Large intestine (tissue), 3 donors: ENCODE results near the gene CMTM3. TPM values are rescaled to one million over a fixed set of nuclear protein-coding genes. Genes with fewer than 3 reads are reported as not detected.

Source experiments
- DNase-seq, 2 donors: peaks; one replicate each; pipeline versions ENCODE4 v3.0.0 to v3.0.0-alpha.2; 2013
- H3K27ac ChIP-seq: one replicate; pipeline ENCODE4 v1.5.1; 2013; ENCODE audit warnings: low read length
- H3K27me3 ChIP-seq: 2 replicates; pipeline ENCODE4 v1.6.1; 2013; ENCODE audit warnings: low read length; ENCODE audit not compliant: control insufficient read depth, insufficient read depth
- H3K36me3 ChIP-seq: 2 replicates; pipeline ENCODE4 v1.6.1; 2013; ENCODE audit warnings: low read length; ENCODE audit not compliant: control insufficient read depth, insufficient read depth
- H3K4me1 ChIP-seq: one replicate; pipeline ENCODE4 v1.6.1; 2013; ENCODE audit warnings: low read length; ENCODE audit not compliant: control insufficient read depth, insufficient read depth
- H3K4me3 ChIP-seq: one replicate; pipeline ENCODE4 v1.5.1; 2013; ENCODE audit warnings: low read length
- H3K9me3 ChIP-seq: one replicate; pipeline ENCODE4 v1.6.1; 2013; ENCODE audit warnings: mild to moderate bottlenecking, low read depth, low read length, moderate library complexity; ENCODE audit not compliant: control insufficient read depth
- WGBS: methylation state at CpG from one replicate; pipeline ENCODE4 v1.1.5; 2013; ENCODE audit warnings: low lambda C conversion rate; ENCODE audit not compliant: insufficient coverage; 5-methylcytosine and 5-hydroxymethylcytosine counted together
- polyA plus RNA-seq: library from polyadenylated mRNA; unstranded; fragments of 120-200 nt; gene quantifications from one replicate; pipeline ENCODE4 v1.2.1, GENCODE V29; 2013

Gene CMTM3
- polyA plus RNA-seq, 1 donor: 26.2 TPM

DNA sequence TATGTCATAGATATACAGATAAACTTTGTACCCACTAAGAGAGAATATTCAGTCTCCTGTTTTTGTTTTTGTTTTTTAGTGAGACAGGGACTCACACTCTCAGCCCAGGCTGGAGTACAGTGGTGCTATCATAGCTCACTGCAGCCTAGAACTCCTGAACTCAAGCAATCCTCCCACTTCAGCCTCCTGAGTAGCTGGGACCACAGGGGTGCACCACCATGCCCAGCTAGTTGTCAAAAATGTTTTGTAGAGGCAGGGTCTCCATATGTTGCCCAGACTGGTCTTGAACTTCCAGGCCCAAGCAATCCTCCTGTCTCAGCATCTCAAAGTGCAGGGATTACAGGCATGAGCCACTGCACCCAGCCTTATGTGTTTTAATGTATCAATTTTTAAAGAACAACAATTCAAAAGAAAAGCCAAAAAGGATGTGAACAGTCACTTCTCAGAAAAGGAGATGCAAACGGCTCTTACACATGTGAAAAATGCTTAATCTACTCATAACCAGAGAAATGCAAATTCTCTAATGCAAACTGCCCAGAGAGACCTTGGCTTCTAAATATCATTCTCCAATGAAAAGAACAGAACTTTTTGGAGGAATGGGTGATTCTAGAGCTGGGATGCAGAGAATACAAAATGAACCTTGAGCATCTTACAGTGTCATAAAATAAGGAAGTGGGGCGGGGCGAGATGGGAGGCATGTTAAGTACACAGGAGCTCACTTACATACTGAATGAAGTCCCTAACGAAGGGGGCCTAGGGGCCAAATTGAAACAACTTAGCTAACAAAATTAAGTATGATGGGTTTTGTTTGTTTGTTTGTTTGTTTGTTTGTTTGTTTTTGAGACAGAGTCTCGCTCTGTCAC is 7.3 kb upstream of the CMTM3 start:
- Histone ChIP-seq H3K27me3 (no peaks in the 10 kb centered on the region), H3K4me1 (no peaks in the 10 kb centered on the region), H3K27ac (no peak overlapping the region), H3K9me3 (peaks cover 4% of the 10 kb centered on the region), H3K36me3 (no peaks in the 10 kb centered on the region), H3K4me3 (no peak overlapping the region)
- DNase-seq: no peak
- 90% methylated on average over 2 of the region's 5 CpGs for WGBS

DNA sequence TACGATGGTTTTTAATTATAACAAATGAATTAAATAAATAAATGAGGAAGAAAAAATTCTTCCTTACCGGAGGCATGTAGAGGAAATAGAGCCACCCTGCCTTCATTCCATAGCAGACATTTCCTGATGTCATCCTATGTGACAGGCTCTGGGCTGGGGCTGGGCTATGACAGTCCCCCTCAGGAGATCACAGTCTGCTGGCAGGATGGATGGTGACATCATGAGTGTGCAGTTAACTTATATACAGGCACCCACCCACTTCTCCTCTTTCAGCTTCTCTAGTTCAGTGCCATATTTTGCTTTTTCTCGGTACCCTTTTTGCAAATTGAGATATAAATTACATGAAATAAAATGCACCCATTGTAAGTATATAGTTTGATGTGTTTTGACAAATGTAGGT is 6.4 kb upstream of the CMTM3 start:
- peaks cover 4% of the 10 kb centered on the region for H3K9me3 ChIP-seq
- H3K36me3 ChIP-seq: no peaks in the 10 kb centered on the region
- no peak overlapping the region for H3K27ac ChIP-seq
- no peaks in the 10 kb centered on the region for H3K4me1 ChIP-seq
- DNase-seq: no peak
- no peak overlapping the region for H3K4me3 ChIP-seq
- no peaks in the 10 kb centered on the region for H3K27me3 ChIP-seq
- WGBS: 100% methylated on average over 2 of the region's 3 CpGs

DNA sequence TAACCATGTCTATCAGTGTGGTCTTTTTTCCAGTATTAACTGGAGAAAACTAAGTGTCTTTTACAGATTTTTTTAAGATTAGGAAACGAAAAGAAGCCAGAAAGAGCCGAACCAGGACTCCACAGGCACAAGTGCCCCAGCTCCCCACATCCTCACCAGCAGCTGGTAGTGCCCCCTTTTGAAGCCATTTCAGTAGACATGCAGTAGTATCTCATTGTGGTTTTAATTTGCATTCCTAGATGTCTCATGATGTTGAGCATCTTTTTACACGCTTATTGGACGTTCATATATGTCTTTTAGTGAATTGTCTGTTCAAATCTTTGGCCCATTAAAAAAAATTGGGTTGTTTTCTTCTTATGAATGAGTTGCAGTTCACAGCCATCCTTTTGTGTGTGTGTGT is 4.8 kb upstream of the CMTM3 start:
- no CpG with 5 or more reads among the region's 4 CpGs for WGBS
- DNase-seq: no peak
- H3K27me3 ChIP-seq: peaks cover 5% of the 10 kb centered on the region
- no peak overlapping the region for H3K4me3 ChIP-seq
- H3K27ac ChIP-seq: no peak overlapping the region
- H3K9me3 ChIP-seq: peaks cover 4% of the 10 kb centered on the region
- H3K4me1 ChIP-seq: no peaks in the 10 kb centered on the region
- no peaks in the 10 kb centered on the region for H3K36me3 ChIP-seq

DNA sequence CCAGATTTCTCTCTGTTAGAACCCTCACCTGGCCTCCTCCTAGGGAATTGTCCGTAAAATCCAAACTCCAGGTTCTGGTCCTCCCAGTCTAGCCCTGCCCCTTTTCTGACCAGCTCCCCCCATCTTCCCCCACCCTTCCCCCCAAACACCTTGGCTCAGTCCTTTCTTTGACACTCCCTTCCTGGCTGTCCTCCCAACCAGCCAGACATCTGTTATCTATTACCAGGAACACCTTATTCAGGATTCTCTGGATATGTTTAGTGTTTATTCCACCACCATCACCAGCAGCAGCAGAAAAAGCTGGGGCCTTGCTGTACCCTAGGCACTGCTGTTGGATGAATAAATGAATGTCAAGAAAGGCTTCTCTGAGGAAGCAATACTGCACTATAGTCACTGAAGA is 4.0 kb upstream of the CMTM3 start:
- Histone ChIP-seq H3K4me3 (no peak overlapping the region), H3K36me3 (no peaks in the 10 kb centered on the region)
- WGBS: no CpG with 5 or more reads among the region's 1 CpG

DNA sequence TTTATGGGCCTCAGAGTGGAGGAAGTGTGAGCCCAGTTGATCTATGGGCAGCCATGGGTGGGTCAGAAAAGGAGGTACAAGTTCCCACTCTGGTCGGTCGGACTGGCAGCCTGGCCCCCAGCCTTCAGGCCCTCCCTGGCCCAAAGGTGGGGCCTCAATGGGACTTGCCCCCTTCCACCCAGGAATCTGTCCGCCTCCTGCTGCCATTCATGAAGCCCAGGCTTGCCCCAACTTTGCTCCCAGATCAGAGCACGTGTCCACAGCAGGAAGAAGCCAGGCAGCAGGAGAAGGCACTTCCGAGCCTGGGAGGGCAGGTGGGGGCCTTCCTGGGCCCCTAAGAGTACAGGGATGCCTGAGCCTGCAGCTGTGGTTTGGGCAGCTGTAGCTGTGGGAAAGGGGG is 3.0 kb upstream of the CMTM3 start:
- Histone ChIP-seq H3K27me3 (peaks cover 11% of the 10 kb centered on the region), H3K4me1 (peaks cover 3% of the 10 kb centered on the region), H3K36me3 (no peaks in the 10 kb centered on the region), H3K4me3 (no peak overlapping the region), H3K27ac (no peak overlapping the region), H3K9me3 (peaks cover 4% of the 10 kb centered on the region)
- no CpG with 5 or more reads among the region's 5 CpGs for WGBS
- no peak for DNase-seq

More for the DNA sequence above, 4.0 kb upstream of the CMTM3 start:
- Histone ChIP-seq H3K27me3 (peaks cover 7% of the 10 kb centered on the region), H3K27ac (no peak overlapping the region), H3K9me3 (peaks cover 4% of the 10 kb centered on the region), H3K4me1 (no peaks in the 10 kb centered on the region)
- DNase-seq: no peak

DNA sequence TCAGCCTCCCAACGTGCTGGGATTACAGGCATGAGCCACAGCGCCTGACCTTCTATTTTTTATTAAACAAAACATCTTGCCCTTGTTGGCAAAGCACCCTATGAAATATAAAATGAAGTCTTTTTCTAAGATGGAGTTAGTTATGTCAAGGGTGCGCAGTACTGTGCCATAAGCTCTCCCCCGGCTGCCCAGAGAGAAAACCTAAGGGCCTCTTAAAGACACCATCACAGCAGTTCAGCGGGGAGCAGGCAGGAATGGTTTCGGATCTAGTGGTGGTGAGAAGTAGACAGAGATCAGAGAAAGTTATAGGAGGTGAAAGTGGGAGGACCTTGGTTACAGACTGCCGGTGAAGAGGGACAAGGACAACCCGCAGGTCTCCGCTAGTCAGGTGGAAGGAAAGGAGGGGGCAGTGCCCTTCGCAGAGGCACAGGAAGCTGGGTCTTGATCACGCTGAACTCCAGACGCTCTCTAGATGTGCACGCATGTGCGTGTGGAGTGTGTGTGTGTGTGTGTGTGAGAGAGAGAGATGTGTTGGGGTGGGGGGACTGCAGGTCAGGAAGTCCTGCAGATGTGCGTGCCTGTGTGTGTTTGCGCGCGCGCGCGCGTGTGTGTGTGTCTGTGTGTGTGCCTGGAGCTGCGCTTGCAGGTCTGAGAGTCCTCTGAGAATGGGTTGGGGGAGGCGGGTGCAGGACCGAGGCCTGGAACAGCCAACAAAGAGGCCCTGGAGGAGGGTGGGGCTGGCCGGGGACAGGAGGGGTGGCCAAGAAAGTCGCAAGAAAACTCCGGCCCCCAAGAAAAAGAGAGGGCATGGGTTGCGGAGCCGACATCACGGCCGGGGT is 748 bp upstream of the CMTM3 start:
- H3K9me3 ChIP-seq: peaks cover 4% of the 10 kb centered on the region
- H3K36me3 ChIP-seq: peaks cover 4% of the 10 kb centered on the region
- peaks cover 5% of the 10 kb centered on the region for H3K4me1 ChIP-seq
- peak; percentile 74 to 81 for DNase-seq
- no CpG with 5 or more reads among the region's 32 CpGs for WGBS
- H3K27me3 ChIP-seq: peaks cover 11% of the 10 kb centered on the region
- peak overlapping the region; percentile 75 for H3K27ac ChIP-seq
- H3K4me3 ChIP-seq: peak overlapping the region; percentile 67

DNA sequence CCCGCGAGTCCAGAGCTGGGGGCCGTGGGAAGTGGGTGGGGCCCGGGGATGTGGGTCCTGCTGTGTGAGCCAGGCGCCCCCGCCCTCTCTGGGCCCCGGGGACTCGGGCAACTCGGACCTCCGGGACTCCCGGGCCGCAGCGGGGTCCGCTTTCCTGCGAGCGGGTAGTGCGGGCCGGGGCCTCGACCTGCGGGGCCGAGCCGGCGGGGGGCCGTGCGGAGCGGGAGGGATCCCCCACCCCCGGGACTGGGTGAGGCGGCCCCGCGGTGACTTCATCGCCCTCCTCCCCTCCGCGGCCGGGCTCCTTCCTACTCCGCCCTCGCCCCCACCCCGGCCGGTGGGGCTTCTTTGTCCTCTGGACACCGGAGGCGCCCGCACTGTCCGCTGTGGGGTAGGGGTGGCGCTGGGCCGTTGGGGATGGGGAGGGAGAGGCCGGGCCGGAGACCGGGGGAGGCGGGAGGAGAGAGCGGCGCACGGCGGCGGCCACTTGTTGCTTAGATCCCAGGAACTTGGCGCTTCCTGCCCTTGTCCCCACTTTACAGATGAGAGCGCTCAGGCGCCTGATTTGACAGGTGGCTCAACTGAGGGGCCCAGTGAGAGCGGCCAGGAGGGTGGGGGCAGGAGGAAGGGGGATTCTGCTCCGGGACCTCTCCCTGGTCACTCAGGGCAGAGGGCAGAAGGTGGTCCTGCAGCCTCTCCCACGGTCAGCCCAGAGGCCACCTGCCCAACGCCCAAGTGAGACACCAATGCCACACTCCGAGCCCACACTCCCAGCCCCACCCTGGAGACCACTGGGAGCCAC is 874 bp downstream of the CMTM3 start:
- no CpG with 5 or more reads among the region's 61 CpGs for WGBS
- Histone ChIP-seq H3K4me1 (peaks cover 6% of the 10 kb centered on the region), H3K36me3 (peaks cover 15% of the 10 kb centered on the region), H3K27ac (peak overlapping the region; percentile 17), H3K4me3 (peak overlapping the region; percentile 46), H3K9me3 (peaks cover 4% of the 10 kb centered on the region), H3K27me3 (peaks cover 11% of the 10 kb centered on the region)
- peak in 1 of 2 donors; percentile 50 for DNase-seq

DNA sequence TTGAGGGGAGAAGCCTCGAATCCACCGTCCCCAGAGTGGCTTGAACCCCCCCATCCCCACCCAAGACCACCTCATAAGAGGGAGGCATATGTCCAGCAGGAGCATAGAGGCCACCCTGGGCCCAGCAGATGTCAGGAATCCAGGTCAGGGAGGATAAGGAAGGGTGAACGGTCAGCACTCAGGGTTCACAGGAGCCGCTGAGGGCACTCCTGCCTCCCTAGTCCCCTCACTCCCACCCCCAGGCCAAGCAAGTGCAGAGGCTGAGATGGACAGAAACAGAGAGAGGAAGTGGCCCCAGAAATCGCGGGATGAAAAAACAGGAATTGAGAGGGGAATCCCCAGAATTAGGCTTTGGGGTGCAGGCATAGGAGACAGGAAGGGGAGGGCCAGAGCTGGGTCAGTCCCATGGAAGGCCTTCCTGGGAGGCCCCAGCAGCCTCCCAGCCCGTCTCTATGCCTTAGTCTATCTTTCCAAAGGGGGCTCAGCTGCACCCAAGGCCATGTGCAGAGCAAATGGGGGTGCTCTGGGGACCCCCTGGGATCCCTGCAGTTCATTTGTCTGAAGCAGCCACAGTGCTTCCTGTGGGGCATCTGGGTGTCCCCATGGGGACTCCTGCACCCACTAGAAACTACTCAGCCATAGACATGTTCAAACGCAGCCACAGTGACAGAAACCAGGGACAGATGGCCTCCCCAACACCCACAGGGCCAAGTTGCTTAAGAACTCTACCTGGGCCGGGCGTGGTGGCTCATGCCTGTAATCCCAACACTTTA is 1.7 kb downstream of the CMTM3 start:
- H3K4me3 ChIP-seq: peak overlapping the region; percentile 46
- WGBS: no CpG with 5 or more reads among the region's 10 CpGs
- H3K27ac ChIP-seq: peak overlapping the region; percentile 17

DNA sequence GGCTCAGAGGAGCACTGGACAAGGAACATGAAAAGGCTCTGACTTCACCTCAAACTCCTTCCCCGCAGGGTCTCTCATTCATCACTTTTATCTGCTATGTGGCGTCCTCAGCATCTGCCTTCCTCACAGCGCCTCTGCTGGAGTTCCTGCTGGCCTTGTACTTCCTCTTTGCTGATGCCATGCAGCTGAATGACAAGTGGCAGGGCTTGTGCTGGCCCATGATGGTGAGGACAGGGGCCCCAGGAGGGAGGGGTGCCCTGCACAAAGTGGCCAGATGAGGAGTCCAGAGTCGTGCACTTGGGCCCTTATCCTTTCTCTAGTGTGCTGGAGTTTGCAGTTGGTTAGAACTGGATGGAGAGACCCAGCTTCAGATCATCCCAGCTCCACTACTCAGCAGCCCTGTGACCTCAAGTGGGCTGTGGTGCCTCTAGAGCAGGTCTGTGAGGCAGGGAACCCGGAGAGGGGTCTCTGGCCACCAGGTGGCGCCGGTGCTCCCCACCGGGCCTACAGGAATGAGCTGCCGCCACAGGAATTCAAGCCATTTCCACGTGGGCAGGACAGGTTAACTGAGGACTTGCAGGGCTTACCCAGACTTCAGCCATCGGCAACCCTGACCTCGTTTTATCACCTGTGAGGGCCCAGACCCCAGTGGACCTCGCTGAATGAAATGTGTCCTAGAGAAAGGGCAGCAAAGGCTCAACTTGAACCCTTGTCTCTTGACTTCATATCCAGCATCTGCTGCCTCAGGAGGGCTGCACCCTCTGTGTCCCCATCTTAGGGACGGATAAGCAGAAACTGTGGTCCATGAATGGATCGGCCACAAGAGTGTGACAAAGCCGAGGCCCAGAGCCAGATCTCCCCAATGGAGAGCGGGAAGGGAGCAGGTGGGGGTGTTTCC is 4.0 kb downstream of the CMTM3 start:
- Histone ChIP-seq H3K4me1 (peaks cover 6% of the 10 kb centered on the region), H3K27ac (no peak overlapping the region), H3K36me3 (peaks cover 43% of the 10 kb centered on the region)

More for the DNA sequence above, 1.7 kb downstream of the CMTM3 start:
- Histone ChIP-seq H3K9me3 (peaks cover 4% of the 10 kb centered on the region), H3K4me1 (peaks cover 6% of the 10 kb centered on the region), H3K36me3 (peaks cover 21% of the 10 kb centered on the region), H3K27me3 (peaks cover 11% of the 10 kb centered on the region)
- DNase-seq: no peak

More for the DNA sequence above, 4.0 kb downstream of the CMTM3 start:
- H3K27me3 ChIP-seq: peaks cover 11% of the 10 kb centered on the region
- WGBS: no CpG with 5 or more reads among the region's 17 CpGs
- peak; percentile 80 to 84 for DNase-seq
- H3K4me3 ChIP-seq: no peak overlapping the region
- no peaks in the 10 kb centered on the region for H3K9me3 ChIP-seq
